ENCODE results near the gene RBKS. TPM values are rescaled to one million over a fixed set of nuclear protein-coding genes. Genes with fewer than 3 reads are reported as not detected.

RBKS gene
- total RNA-seq, 2 experiments from 2014 or later: 2.6 to 3.0 TPM

GRCh38 chr2:27842894-27843293 is 47.3 kb downstream of the RBKS start:
- no peaks in the 10 kb centered on the region for H3K4me1 Mint-ChIP-seq (ENCODE audit: low read depth)
- no peaks in the 10 kb centered on the region for H3K9me3 Mint-ChIP-seq
- intact Hi-C loops (cut with DNase I, micrococcal nuclease): no loop called here
- TF ChIP-seq, protein P1, sequence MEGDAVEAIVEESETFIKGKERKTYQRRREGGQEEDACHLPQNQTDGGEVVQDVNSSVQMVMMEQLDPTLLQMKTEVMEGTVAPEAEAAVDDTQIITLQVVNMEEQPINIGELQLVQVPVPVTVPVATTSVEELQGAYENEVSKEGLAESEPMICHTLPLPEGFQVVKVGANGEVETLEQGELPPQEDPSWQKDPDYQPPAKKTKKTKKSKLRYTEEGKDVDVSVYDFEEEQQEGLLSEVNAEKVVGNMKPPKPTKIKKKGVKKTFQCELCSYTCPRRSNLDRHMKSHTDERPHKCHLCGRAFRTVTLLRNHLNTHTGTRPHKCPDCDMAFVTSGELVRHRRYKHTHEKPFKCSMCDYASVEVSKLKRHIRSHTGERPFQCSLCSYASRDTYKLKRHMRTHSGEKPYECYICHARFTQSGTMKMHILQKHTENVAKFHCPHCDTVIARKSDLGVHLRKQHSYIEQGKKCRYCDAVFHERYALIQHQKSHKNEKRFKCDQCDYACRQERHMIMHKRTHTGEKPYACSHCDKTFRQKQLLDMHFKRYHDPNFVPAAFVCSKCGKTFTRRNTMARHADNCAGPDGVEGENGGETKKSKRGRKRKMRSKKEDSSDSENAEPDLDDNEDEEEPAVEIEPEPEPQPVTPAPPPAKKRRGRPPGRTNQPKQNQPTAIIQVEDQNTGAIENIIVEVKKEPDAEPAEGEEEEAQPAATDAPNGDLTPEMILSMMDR (IDR thresholded peaks at IDR 0.05): no peak
- no peaks in the 10 kb centered on the region for H3K36me3 Mint-ChIP-seq (ENCODE audit: low read depth)
- Histone ChIP-seq H3K9me3 (ENCODE audit: control insufficient read depth in 1 of 2, insufficient read depth in 1 of 2, low read length in 2 of 2) (no peaks in the 10 kb centered on the region), H3K36me3 (ENCODE audit: insufficient read depth, low read length) (no peaks in the 10 kb centered on the region), H3K4me3 (ENCODE audit: low read length) (no peak overlapping the region), H3K27ac (ENCODE audit: low read depth in 1 of 2, low read length in 2 of 2) (no peak overlapping the region), H3K27me3 (ENCODE audit: control insufficient read depth in 1 of 2, insufficient read depth in 2 of 2, low read length in 2 of 2) (no peaks in the 10 kb centered on the region), H3K4me1 (ENCODE audit: insufficient read depth, low read length) (no peaks in the 10 kb centered on the region)
- no peak overlapping the region for H3K4me3 Mint-ChIP-seq
- H3K27me3 Mint-ChIP-seq: no peaks in the 10 kb centered on the region
- DNase-seq: no peak
- H3K27ac Mint-ChIP-seq: no peak overlapping the region
- CTCF ChIA-PET: no interaction called here
- ATAC-seq (ENCODE audit: poor library complexity): no peak
- POLR2A ChIA-PET: no interaction called here

- Mint-ChIP-seq H3K36me3 (ENCODE audit: low read depth) (no peaks in the 10 kb centered on the region), H3K27ac (no peak overlapping the region), H3K27me3 (no peaks in the 10 kb centered on the region), H3K4me1 (ENCODE audit: low read depth) (no peaks in the 10 kb centered on the region), H3K9me3 (no peaks in the 10 kb centered on the region), H3K4me3 (no peak overlapping the region)
- Histone ChIP-seq H3K27ac (ENCODE audit: low read depth in 1 of 2, low read length in 2 of 2) (no peak overlapping the region), H3K9me3 (ENCODE audit: control insufficient read depth in 1 of 2, insufficient read depth in 1 of 2, low read length in 2 of 2) (no peaks in the 10 kb centered on the region), H3K4me1 (ENCODE audit: insufficient read depth, low read length) (no peaks in the 10 kb centered on the region), H3K4me3 (ENCODE audit: low read length) (no peak overlapping the region), H3K27me3 (ENCODE audit: control insufficient read depth in 1 of 2, insufficient read depth in 2 of 2, low read length in 2 of 2) (no peaks in the 10 kb centered on the region), H3K36me3 (ENCODE audit: insufficient read depth, low read length) (no peaks in the 10 kb centered on the region)
- DNase-seq: no peak
- ChIA-PET CTCF (no interaction called here), POLR2A (interaction anchor here (0.5 kb wide), 1 partner anchor 10 kb away, joined by 3 read pairs; no protein-coding TSS in a partner anchor)
- no peak for ATAC-seq (ENCODE audit: poor library complexity)
- intact Hi-C loops (cut with DNase I, micrococcal nuclease): no loop called here
- TF ChIP-seq, protein P1 (IDR thresholded peaks at IDR 0.05): no peak
Observed at GRCh38 chr2:27839022-27839618, 51.1 kb downstream of the RBKS start.

DNA sequence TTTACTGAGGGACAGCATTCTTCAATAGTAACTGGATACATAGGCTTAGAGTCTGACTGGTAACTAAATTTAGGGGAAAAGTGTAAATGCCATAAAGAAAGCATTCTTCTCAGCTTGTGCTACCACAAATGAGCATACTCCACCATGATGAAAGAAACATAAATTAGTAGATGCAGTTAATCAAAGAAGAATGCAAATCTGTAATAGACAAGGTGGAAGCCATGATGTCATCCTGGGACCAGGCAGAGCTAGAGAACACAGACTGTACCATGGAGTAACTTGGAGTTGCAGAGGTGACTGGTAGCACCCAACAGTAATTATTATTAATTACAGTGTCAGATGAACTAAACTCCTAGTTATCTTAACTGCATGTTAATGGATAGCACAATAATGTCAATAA is 51.7 kb downstream of the RBKS start:
- H3K4me1 Mint-ChIP-seq (ENCODE audit: low read depth): no peaks in the 10 kb centered on the region
- Histone ChIP-seq H3K4me3 (ENCODE audit: low read length) (no peak overlapping the region), H3K27me3 (ENCODE audit: control insufficient read depth in 1 of 2, insufficient read depth in 2 of 2, low read length in 2 of 2) (no peaks in the 10 kb centered on the region), H3K9me3 (ENCODE audit: control insufficient read depth in 1 of 2, insufficient read depth in 1 of 2, low read length in 2 of 2) (no peaks in the 10 kb centered on the region), H3K36me3 (ENCODE audit: insufficient read depth, low read length) (no peaks in the 10 kb centered on the region), H3K27ac (ENCODE audit: low read depth in 1 of 2, low read length in 2 of 2) (no peak overlapping the region), H3K4me1 (ENCODE audit: insufficient read depth, low read length) (no peaks in the 10 kb centered on the region)
- TF ChIP-seq, protein P1 (IDR thresholded peaks at IDR 0.05): no peak
- H3K36me3 Mint-ChIP-seq (ENCODE audit: low read depth): no peaks in the 10 kb centered on the region
- DNase-seq: no peak
- ChIA-PET CTCF (no interaction called here), POLR2A (interaction anchor here (0.5 kb wide), 1 partner anchor 9 kb away, joined by 3 read pairs; no protein-coding TSS in a partner anchor)
- no peak for ATAC-seq (ENCODE audit: poor library complexity)
- H3K27me3 Mint-ChIP-seq: no peaks in the 10 kb centered on the region
- H3K4me3 Mint-ChIP-seq: no peak overlapping the region
- intact Hi-C loops (cut with DNase I, micrococcal nuclease): no loop called here
- no peak overlapping the region for H3K27ac Mint-ChIP-seq
- no peaks in the 10 kb centered on the region for H3K9me3 Mint-ChIP-seq

Measured in CD4-positive, alpha-beta T cell (primary cell).